OCI-LY1 (cell line): ENCODE data around the gene NREP.

Experiments
- H2AFZ ChIP-seq: fragments of 200-600 bp; sonication (generic), shearing (Covaris generic); 2 replicates; pipeline ENCODE4 v1.6.0; 2014; ENCODE audit warnings: antibody characterized with exemption, mild to moderate bottlenecking, low read length
- H3F3A ChIP-seq: fragments of 200-600 bp; sonication (generic), shearing (Covaris generic); 2 replicates; pipeline ENCODE4 v1.6.0; 2014; ENCODE audit warnings: mild to moderate bottlenecking, antibody characterized with exemption, low read length, moderate library complexity; ENCODE audit not compliant: insufficient read depth
- H3K27ac ChIP-seq: fragments of 200-600 bp; sonication (generic); 2 replicates; pipeline ENCODE4 v1.5.1; 2014; ENCODE audit warnings: low read length, mixed run types, mild to moderate bottlenecking, low read depth; ENCODE audit not compliant: poor library complexity, severe bottlenecking
- H3K27me3 ChIP-seq: fragments of 200-600 bp; sonication (generic); 2 replicates; pipeline ENCODE4 v1.6.0; 2014; ENCODE audit warnings: antibody characterized with exemption, mild to moderate bottlenecking, low read length, moderate library complexity; ENCODE audit not compliant: insufficient read depth
- H3K36me3 ChIP-seq: fragments of 200-600 bp; sonication (generic); 2 replicates; pipeline ENCODE4 v1.6.1; 2014; ENCODE audit warnings: mild to moderate bottlenecking, antibody characterized with exemption, low read length, moderate library complexity, mixed read lengths; ENCODE audit not compliant: insufficient read depth
- H3K4me1 ChIP-seq: fragments of 200-600 bp; sonication (generic); 2 replicates; pipeline ENCODE4 v1.5.1; 2014; ENCODE audit warnings: mild to moderate bottlenecking, low read length, moderate library complexity; ENCODE audit not compliant: insufficient read depth, severe bottlenecking
- H3K4me2 ChIP-seq: fragments of 200-600 bp; sonication (generic), shearing (Covaris generic); 2 replicates; pipeline ENCODE4 v1.6.1; 2014; ENCODE audit warnings: low read length
- H3K4me3 ChIP-seq: fragments of 200-600 bp; sonication (generic); 2 replicates; pipeline ENCODE4 v1.5.1; 2014; ENCODE audit warnings: low read length, low read depth, mild to moderate bottlenecking, mixed read lengths; ENCODE audit not compliant: poor library complexity, severe bottlenecking
- H3K79me2 ChIP-seq: fragments of 200-600 bp; shearing (Covaris generic); 2 replicates; pipeline ENCODE4 v1.6.1; 2016; ENCODE audit warnings: mixed run types, low read length, mixed read lengths; ENCODE audit not compliant: insufficient read depth
- H3K9ac ChIP-seq: fragments of 200-600 bp; sonication (generic), shearing (Covaris generic); 2 replicates; pipeline ENCODE4 v1.6.1; 2014; ENCODE audit warnings: mild to moderate bottlenecking, low read length, mixed read lengths
- H3K9me2 ChIP-seq: fragments of 200-600 bp; sonication (generic), shearing (Covaris generic); 2 replicates; pipeline ENCODE4 v1.6.1; 2014; ENCODE audit warnings: low read depth, mild to moderate bottlenecking, low read length, mixed read lengths
- H3K9me3 ChIP-seq: fragments of 200-600 bp; shearing (Covaris generic); 2 replicates; pipeline ENCODE4 v1.6.1; 2014; ENCODE audit warnings: low read length, mixed read lengths
- H4K20me1 ChIP-seq: fragments of 200-600 bp; sonication (generic), shearing (Covaris generic); 2 replicates; pipeline ENCODE4 v1.6.0; 2016; ENCODE audit warnings: mild to moderate bottlenecking, low read length; ENCODE audit not compliant: insufficient read depth
- CTCF ChIP-seq: fragments of 200-600 bp; sonication (generic), shearing (Covaris generic); IDR thresholded peaks from 2 replicates; pipeline ENCODE4 v1.5.1; 2017; ENCODE audit warnings: mild to moderate bottlenecking, antibody characterized with exemption, low read length, moderate library complexity, mixed read lengths
- EZH2 ChIP-seq: fragments of 200-600 bp; sonication (generic), shearing (Covaris generic); IDR thresholded peaks from 2 replicates; pipeline ENCODE4 v1.8.0; 2017; ENCODE audit warnings: borderline replicate concordance, mixed run types, mild to moderate bottlenecking, antibody characterized with exemption, low read length, moderate library complexity, mixed read lengths

NREP gene

GRCh38 chr5:111748304-111748763 is 8.7 kb downstream of the NREP start:
- H3K4me3 ChIP-seq, result no peak overlapping the region
- no peaks in the 10 kb centered on the region for H3K27me3 ChIP-seq
- no peaks in the 10 kb centered on the region for H3K9me2 ChIP-seq
- no peaks in the 10 kb centered on the region for H4K20me1 ChIP-seq
- no peak overlapping the region for H3K27ac ChIP-seq
- H3K4me2 ChIP-seq, result no peak overlapping the region
- no peaks in the 10 kb centered on the region for H3F3A ChIP-seq
- H2AFZ ChIP-seq, result no peak overlapping the region
- no peaks in the 10 kb centered on the region for H3K9me3 ChIP-seq
- peaks cover 15% of the 10 kb centered on the region for H3K4me1 ChIP-seq
- H3K79me2 ChIP-seq, result no peaks in the 10 kb centered on the region
- TF ChIP-seq EZH2 (no peak), CTCF (no peak)
- peaks cover 43% of the 10 kb centered on the region for H3K36me3 ChIP-seq
- no peak overlapping the region for H3K9ac ChIP-seq

- no peaks in the 10 kb centered on the region for H4K20me1 ChIP-seq
- H3K36me3 ChIP-seq, result peaks cover 37% of the 10 kb centered on the region
- no peak overlapping the region for H3K4me3 ChIP-seq
- H3K4me1 ChIP-seq, result peaks cover 25% of the 10 kb centered on the region
- H2AFZ ChIP-seq, result no peak overlapping the region
- TF ChIP-seq EZH2 (no peak), CTCF (no peak)
- no peaks in the 10 kb centered on the region for H3K79me2 ChIP-seq
- H3K4me2 ChIP-seq, result no peak overlapping the region
- H3K27me3 ChIP-seq, result no peaks in the 10 kb centered on the region
- H3K9me2 ChIP-seq, result no peaks in the 10 kb centered on the region
- no peak overlapping the region for H3K27ac ChIP-seq
- H3K9ac ChIP-seq, result no peak overlapping the region
- no peaks in the 10 kb centered on the region for H3K9me3 ChIP-seq
- no peaks in the 10 kb centered on the region for H3F3A ChIP-seq
These were observed 9.7 kb downstream of the NREP start for GRCh38 chr5:111747337-111747736.

- no peaks in the 10 kb centered on the region for H3F3A ChIP-seq
- H3K36me3 ChIP-seq, result peaks cover 34% of the 10 kb centered on the region
- no peak for TF ChIP-seq EZH2
- TF ChIP-seq CTCF, result no peak
- H3K79me2 ChIP-seq, result no peaks in the 10 kb centered on the region
- H3K4me3 ChIP-seq, result no peak overlapping the region
- H3K27me3 ChIP-seq, result no peaks in the 10 kb centered on the region
- no peak overlapping the region for H2AFZ ChIP-seq
- H3K4me2 ChIP-seq, result no peak overlapping the region
- no peaks in the 10 kb centered on the region for H4K20me1 ChIP-seq
- H3K9me2 ChIP-seq, result no peaks in the 10 kb centered on the region
- H3K9ac ChIP-seq, result no peak overlapping the region
- peaks cover 30% of the 10 kb centered on the region for H3K4me1 ChIP-seq
- H3K27ac ChIP-seq, result no peak overlapping the region
- no peaks in the 10 kb centered on the region for H3K9me3 ChIP-seq
These were observed 10.2 kb downstream of the NREP start for GRCh38 chr5:111746791-111747190.
